ENCODE results near the gene ADCY7.

GRCh38 chr16:50252082-50252611 lies 14.2 kb upstream of the ADCY7 start:
- no peak for TF ChIP-seq ZNF138 (CRISPR knock-in tag; conservative IDR thresholded peaks at IDR 0.05)
- no peak for TF ChIP-seq CTCF (IDR thresholded peaks at IDR 0.05)
- no peak for TF ChIP-seq STAT6 (CRISPR knock-in tag; conservative IDR thresholded peaks at IDR 0.05; ENCODE audit: low read depth)
- TF ChIP-seq SP1 (CRISPR knock-in tag; conservative IDR thresholded peaks at IDR 0.05), result no peak
- no peak for TF ChIP-seq MXD4 (CRISPR knock-in tag; IDR thresholded peaks at IDR 0.05; ENCODE audit: borderline replicate concordance)
- TF ChIP-seq E2F4 (CRISPR knock-in tag; IDR thresholded peaks at IDR 0.05; ENCODE audit: borderline replicate concordance, low read depth), result no peak
- no peak for TF ChIP-seq SMAD3 (CRISPR knock-in tag; IDR thresholded peaks at IDR 0.05; ENCODE audit: borderline replicate concordance)
- no peak for TF ChIP-seq KAT7 (CRISPR knock-in tag; IDR thresholded peaks at IDR 0.05; ENCODE audit: borderline replicate concordance)
- no peak for TF ChIP-seq ATF6 (CRISPR knock-in tag; IDR thresholded peaks at IDR 0.05)
- no peak for TF ChIP-seq USF2 (CRISPR knock-in tag; IDR thresholded peaks at IDR 0.05)
- no peak for TF ChIP-seq MAX (CRISPR knock-in tag; IDR thresholded peaks at IDR 0.05)
- no peak for TF ChIP-seq NFATC4 (CRISPR knock-in tag; IDR thresholded peaks at IDR 0.05)

Measured in WTC11 (cell line).